Measurements from ENCODE around the gene ITGB4. TPM values are rescaled to one million over a fixed set of nuclear protein-coding genes. Genes with fewer than 3 reads are reported as not detected.
A peak's percentile ranks its signal among the peaks of the same experiment; 100 is the strongest.

ITGB4 gene
- total RNA-seq, 2 experiments from 2014 or later, result 0.81 to 1.3 TPM

- H3K27ac Mint-ChIP-seq, result no peak overlapping the region
- Histone ChIP-seq H3K27me3 (ENCODE audit: control insufficient read depth in 1 of 2, insufficient read depth in 2 of 2, low read length in 2 of 2) (no peaks in the 10 kb centered on the region), H3K27ac (ENCODE audit: low read depth in 1 of 2, low read length in 2 of 2) (no peak overlapping the region), H3K4me1 (ENCODE audit: insufficient read depth, low read length) (peaks cover 3% of the 10 kb centered on the region), H3K36me3 (ENCODE audit: insufficient read depth, low read length) (no peaks in the 10 kb centered on the region), H3K4me3 (ENCODE audit: low read length) (no peak overlapping the region), H3K9me3 (ENCODE audit: control insufficient read depth in 1 of 2, insufficient read depth in 1 of 2, low read length in 2 of 2) (no peaks in the 10 kb centered on the region)
- H3K36me3 Mint-ChIP-seq (ENCODE audit: low read depth), result no peaks in the 10 kb centered on the region
- DNase-seq (no peak), ATAC-seq (ENCODE audit: poor library complexity) (no peak)
- H3K9me3 Mint-ChIP-seq, result no peaks in the 10 kb centered on the region
- H3K4me1 Mint-ChIP-seq (ENCODE audit: low read depth), result no peaks in the 10 kb centered on the region
- intact Hi-C loops (cut with DNase I, micrococcal nuclease), result no loop called here
- CTCF ChIA-PET, result no interaction called here
- no peak for TF ChIP-seq CTCF (IDR thresholded peaks at IDR 0.05)
- POLR2A ChIA-PET, result no interaction called here
- no peaks in the 10 kb centered on the region for H3K27me3 Mint-ChIP-seq
- H3K4me3 Mint-ChIP-seq, result no peak overlapping the region
Observed at GRCh38 chr17:75740215-75740614, 19.0 kb downstream of the ITGB4 start.

- no peak for TF ChIP-seq CTCF (IDR thresholded peaks at IDR 0.05)
- Histone ChIP-seq H3K27ac (ENCODE audit: low read depth in 1 of 2, low read length in 2 of 2) (no peak overlapping the region), H3K36me3 (ENCODE audit: insufficient read depth, low read length) (no peaks in the 10 kb centered on the region), H3K4me1 (ENCODE audit: insufficient read depth, low read length) (peaks cover 3% of the 10 kb centered on the region), H3K9me3 (ENCODE audit: control insufficient read depth in 1 of 2, insufficient read depth in 1 of 2, low read length in 2 of 2) (no peaks in the 10 kb centered on the region), H3K27me3 (ENCODE audit: control insufficient read depth in 1 of 2, insufficient read depth in 2 of 2, low read length in 2 of 2) (no peaks in the 10 kb centered on the region), H3K4me3 (ENCODE audit: low read length) (no peak overlapping the region)
- Mint-ChIP-seq H3K27ac (no peak overlapping the region), H3K4me1 (ENCODE audit: low read depth) (no peaks in the 10 kb centered on the region), H3K36me3 (ENCODE audit: low read depth) (no peaks in the 10 kb centered on the region), H3K4me3 (no peak overlapping the region), H3K27me3 (no peaks in the 10 kb centered on the region), H3K9me3 (no peaks in the 10 kb centered on the region)
- CTCF ChIA-PET, result interaction anchor here (1.5 kb wide), 1 partner anchor 13 kb away, joined by 3 read pairs; no protein-coding TSS in a partner anchor
- ATAC-seq (ENCODE audit: poor library complexity) (no peak), DNase-seq (peak in 1 of 14 experiments; percentile 12)
- intact Hi-C loops (cut with DNase I, micrococcal nuclease), result no loop called here
- POLR2A ChIA-PET, result no interaction called here
Observed at GRCh38 chr17:75740631-75741077, 19.4 kb downstream of the ITGB4 start.

- Histone ChIP-seq H3K27ac (ENCODE audit: low read depth in 1 of 2, low read length in 2 of 2) (no peak overlapping the region), H3K4me3 (ENCODE audit: low read length) (no peak overlapping the region), H3K36me3 (ENCODE audit: insufficient read depth, low read length) (no peaks in the 10 kb centered on the region), H3K27me3 (ENCODE audit: control insufficient read depth in 1 of 2, insufficient read depth in 2 of 2, low read length in 2 of 2) (no peaks in the 10 kb centered on the region), H3K4me1 (ENCODE audit: insufficient read depth, low read length) (peaks cover 3% of the 10 kb centered on the region), H3K9me3 (ENCODE audit: control insufficient read depth in 1 of 2, insufficient read depth in 1 of 2, low read length in 2 of 2) (no peaks in the 10 kb centered on the region)
- no peaks in the 10 kb centered on the region for H3K36me3 Mint-ChIP-seq (ENCODE audit: low read depth)
- no peaks in the 10 kb centered on the region for H3K9me3 Mint-ChIP-seq
- H3K4me3 Mint-ChIP-seq, result no peak overlapping the region
- no peak overlapping the region for H3K27ac Mint-ChIP-seq
- H3K27me3 Mint-ChIP-seq, result no peaks in the 10 kb centered on the region
- ChIA-PET POLR2A (no interaction called here), CTCF (interaction anchor here (1.5 kb wide), 1 partner anchor 11 kb away, joined by 3 read pairs; no protein-coding TSS in a partner anchor)
- TF ChIP-seq CTCF (IDR thresholded peaks at IDR 0.05), result no peak
- no peaks in the 10 kb centered on the region for H3K4me1 Mint-ChIP-seq (ENCODE audit: low read depth)
- no peak for ATAC-seq (ENCODE audit: poor library complexity)
- intact Hi-C loops (cut with DNase I, micrococcal nuclease), result no loop called here
- peak in 1 of 14 experiments; percentile 16 for DNase-seq
Observed at GRCh38 chr17:75742337-75742736, 21.1 kb downstream of the ITGB4 start.

Measured in CD4-positive, alpha-beta T cell (primary cell).